ENCODE data around the gene SYNPO2.

GRCh38 chr4:118842055-118842454 lies 46.6 kb upstream of the SYNPO2 start:
- TF ChIP-seq, protein P1, sequence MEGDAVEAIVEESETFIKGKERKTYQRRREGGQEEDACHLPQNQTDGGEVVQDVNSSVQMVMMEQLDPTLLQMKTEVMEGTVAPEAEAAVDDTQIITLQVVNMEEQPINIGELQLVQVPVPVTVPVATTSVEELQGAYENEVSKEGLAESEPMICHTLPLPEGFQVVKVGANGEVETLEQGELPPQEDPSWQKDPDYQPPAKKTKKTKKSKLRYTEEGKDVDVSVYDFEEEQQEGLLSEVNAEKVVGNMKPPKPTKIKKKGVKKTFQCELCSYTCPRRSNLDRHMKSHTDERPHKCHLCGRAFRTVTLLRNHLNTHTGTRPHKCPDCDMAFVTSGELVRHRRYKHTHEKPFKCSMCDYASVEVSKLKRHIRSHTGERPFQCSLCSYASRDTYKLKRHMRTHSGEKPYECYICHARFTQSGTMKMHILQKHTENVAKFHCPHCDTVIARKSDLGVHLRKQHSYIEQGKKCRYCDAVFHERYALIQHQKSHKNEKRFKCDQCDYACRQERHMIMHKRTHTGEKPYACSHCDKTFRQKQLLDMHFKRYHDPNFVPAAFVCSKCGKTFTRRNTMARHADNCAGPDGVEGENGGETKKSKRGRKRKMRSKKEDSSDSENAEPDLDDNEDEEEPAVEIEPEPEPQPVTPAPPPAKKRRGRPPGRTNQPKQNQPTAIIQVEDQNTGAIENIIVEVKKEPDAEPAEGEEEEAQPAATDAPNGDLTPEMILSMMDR (IDR thresholded peaks at IDR 0.05): no peak
- TF ChIP-seq EZH2 (IDR thresholded peaks at IDR 0.05; ENCODE audit: borderline replicate concordance, insufficient read depth, low read depth, low read length, poor library complexity, severe bottlenecking): no peak

All from B cell (primary cell).